GM13976 (cell line): ENCODE measurements around the gene CDH26.

Source experiments
- DNase-seq: peaks from one replicate; pipeline ENCODE4 v3.0.0; 2012; ENCODE audit warnings: low spot score
- CTCF ChIP-seq: IDR thresholded peaks from 2 replicates; pipeline ENCODE4 v1.5.1; 2012; ENCODE audit warnings: borderline replicate concordance, mild to moderate bottlenecking; ENCODE audit not compliant: insufficient read depth; ENCODE audit errors: extremely low read depth, missing control alignments, control extremely low read depth
- in situ Hi-C: fragments of 300-500 bp; cut with MboI; formaldehyde crosslinking; loops from one replicate; pipeline ENCODE4 v1.12.0; 2022; ENCODE audit warnings: low sequenced_read_pairs, mixed read lengths, inconsistent platforms; ENCODE audit not compliant: unreplicated experiment

Gene CDH26

GRCh38 chr20:60016406-60016805, 58.2 kb downstream of the CDH26 start:
- in situ Hi-C loops, result no loop called here
- no peak for TF ChIP-seq CTCF
- DNase-seq, result no peak

GRCh38 chr20:60020251-60020650, 62.0 kb downstream of the CDH26 start:
- DNase-seq, result no peak
- in situ Hi-C loops, result no loop called here
- TF ChIP-seq CTCF, result no peak

- in situ Hi-C loops, result no loop called here
These were observed 62.9 kb downstream of the CDH26 start for GRCh38 chr20:60021104-60021503.

GRCh38 chr20:60022849-60023248, 64.6 kb downstream of the CDH26 start:
- in situ Hi-C loops, result no loop called here
- TF ChIP-seq CTCF, result no peak

More at GRCh38 chr20:60021104-60021503, 62.9 kb downstream of the CDH26 start:
- no peak for DNase-seq
- no peak for TF ChIP-seq CTCF

GRCh38 chr20:60024245-60024644, 66.0 kb downstream of the CDH26 start:
- TF ChIP-seq CTCF, result no peak
- in situ Hi-C loops, result no loop called here
- no peak for DNase-seq

More at GRCh38 chr20:60022849-60023248, 64.6 kb downstream of the CDH26 start:
- DNase-seq, result no peak

- no peak for TF ChIP-seq CTCF
- DNase-seq, result no peak
- in situ Hi-C loops, result no loop called here
These were observed 66.6 kb downstream of the CDH26 start for GRCh38 chr20:60024801-60025200.

- no peak for DNase-seq
- in situ Hi-C loops, result no loop called here
- TF ChIP-seq CTCF, result no peak
These were observed 67.8 kb downstream of the CDH26 start for GRCh38 chr20:60026010-60026409.
